Measurements from ENCODE around the gene ARHGEF38. TPM values are rescaled to one million over a fixed set of nuclear protein-coding genes. Genes with fewer than 3 reads are reported as not detected.

ARHGEF38 gene
- total RNA-seq, 2 experiments from 2014 or later: not detected

GRCh38 chr4:105509291-105509690, 43.1 kb upstream of the ARHGEF38 start:
- Histone ChIP-seq H3K27ac (ENCODE audit: low read depth in 1 of 2, low read length in 2 of 2) (no peak overlapping the region), H3K4me1 (ENCODE audit: insufficient read depth, low read length) (no peaks in the 10 kb centered on the region), H3K36me3 (ENCODE audit: insufficient read depth, low read length) (no peaks in the 10 kb centered on the region), H3K4me3 (ENCODE audit: low read length) (no peak overlapping the region), H3K9me3 (ENCODE audit: control insufficient read depth in 1 of 2, insufficient read depth in 1 of 2, low read length in 2 of 2) (no peaks in the 10 kb centered on the region), H3K27me3 (ENCODE audit: control insufficient read depth in 1 of 2, insufficient read depth in 2 of 2, low read length in 2 of 2) (peaks cover 3% of the 10 kb centered on the region in 2 experiments)
- Mint-ChIP-seq H3K27ac (no peak overlapping the region), H3K4me1 (ENCODE audit: low read depth) (no peaks in the 10 kb centered on the region), H3K4me3 (no peak overlapping the region), H3K36me3 (ENCODE audit: low read depth) (no peaks in the 10 kb centered on the region), H3K27me3 (peaks cover 11% of the 10 kb centered on the region), H3K9me3 (peaks cover 2% of the 10 kb centered on the region)
- DNase-seq (no peak), ATAC-seq (ENCODE audit: poor library complexity) (no peak)
- ChIA-PET CTCF (no interaction called here), POLR2A (no interaction called here)
- TF ChIP-seq, protein P1, sequence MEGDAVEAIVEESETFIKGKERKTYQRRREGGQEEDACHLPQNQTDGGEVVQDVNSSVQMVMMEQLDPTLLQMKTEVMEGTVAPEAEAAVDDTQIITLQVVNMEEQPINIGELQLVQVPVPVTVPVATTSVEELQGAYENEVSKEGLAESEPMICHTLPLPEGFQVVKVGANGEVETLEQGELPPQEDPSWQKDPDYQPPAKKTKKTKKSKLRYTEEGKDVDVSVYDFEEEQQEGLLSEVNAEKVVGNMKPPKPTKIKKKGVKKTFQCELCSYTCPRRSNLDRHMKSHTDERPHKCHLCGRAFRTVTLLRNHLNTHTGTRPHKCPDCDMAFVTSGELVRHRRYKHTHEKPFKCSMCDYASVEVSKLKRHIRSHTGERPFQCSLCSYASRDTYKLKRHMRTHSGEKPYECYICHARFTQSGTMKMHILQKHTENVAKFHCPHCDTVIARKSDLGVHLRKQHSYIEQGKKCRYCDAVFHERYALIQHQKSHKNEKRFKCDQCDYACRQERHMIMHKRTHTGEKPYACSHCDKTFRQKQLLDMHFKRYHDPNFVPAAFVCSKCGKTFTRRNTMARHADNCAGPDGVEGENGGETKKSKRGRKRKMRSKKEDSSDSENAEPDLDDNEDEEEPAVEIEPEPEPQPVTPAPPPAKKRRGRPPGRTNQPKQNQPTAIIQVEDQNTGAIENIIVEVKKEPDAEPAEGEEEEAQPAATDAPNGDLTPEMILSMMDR (IDR thresholded peaks at IDR 0.05): no peak
- intact Hi-C loops (cut with DNase I, micrococcal nuclease): no loop called here

GRCh38 chr4:105509714-105510113, 42.7 kb upstream of the ARHGEF38 start:
- Histone ChIP-seq H3K27ac (ENCODE audit: low read depth in 1 of 2, low read length in 2 of 2) (no peak overlapping the region), H3K4me1 (ENCODE audit: insufficient read depth, low read length) (no peaks in the 10 kb centered on the region), H3K36me3 (ENCODE audit: insufficient read depth, low read length) (no peaks in the 10 kb centered on the region), H3K27me3 (ENCODE audit: control insufficient read depth in 1 of 2, insufficient read depth in 2 of 2, low read length in 2 of 2) (peaks cover 3 to 8% of the 10 kb centered on the region in 2 experiments), H3K4me3 (ENCODE audit: low read length) (no peak overlapping the region), H3K9me3 (ENCODE audit: control insufficient read depth in 1 of 2, insufficient read depth in 1 of 2, low read length in 2 of 2) (no peaks in the 10 kb centered on the region)
- no peak overlapping the region for H3K4me3 Mint-ChIP-seq
- peaks cover 13% of the 10 kb centered on the region for H3K27me3 Mint-ChIP-seq
- H3K4me1 Mint-ChIP-seq (ENCODE audit: low read depth): no peaks in the 10 kb centered on the region
- intact Hi-C loops (cut with DNase I, micrococcal nuclease): no loop called here
- no peak overlapping the region for H3K27ac Mint-ChIP-seq
- ChIA-PET CTCF (no interaction called here), POLR2A (no interaction called here)
- no peaks in the 10 kb centered on the region for H3K36me3 Mint-ChIP-seq (ENCODE audit: low read depth)
- H3K9me3 Mint-ChIP-seq: peaks cover 2% of the 10 kb centered on the region
- ATAC-seq (ENCODE audit: poor library complexity) (no peak), DNase-seq (no peak)
- TF ChIP-seq, protein P1 (IDR thresholded peaks at IDR 0.05): no peak

DNA sequence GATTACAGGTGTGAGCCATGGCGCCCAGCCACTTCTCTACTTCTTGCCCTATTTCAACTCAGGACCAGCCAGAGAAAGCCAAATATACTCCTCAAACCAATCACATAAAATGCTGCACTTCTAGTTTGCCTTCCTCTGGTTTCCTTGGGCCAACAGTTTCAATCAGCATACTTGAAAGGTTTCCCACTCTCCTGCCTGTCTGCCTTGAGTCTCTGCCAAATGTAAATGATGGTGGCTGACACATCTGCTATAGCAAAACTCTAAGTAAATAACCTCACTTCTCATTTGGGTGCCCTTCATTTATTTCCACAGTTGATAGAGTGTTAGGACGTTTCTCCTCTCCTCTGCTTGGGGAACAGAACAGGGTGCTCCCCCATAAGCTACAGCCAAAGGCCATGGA, 42.2 kb upstream of the ARHGEF38 start:
- CTCF ChIA-PET: no interaction called here
- no peaks in the 10 kb centered on the region for H3K4me1 Mint-ChIP-seq (ENCODE audit: low read depth)
- Histone ChIP-seq H3K36me3 (ENCODE audit: insufficient read depth, low read length) (no peaks in the 10 kb centered on the region), H3K4me1 (ENCODE audit: insufficient read depth, low read length) (no peaks in the 10 kb centered on the region), H3K27ac (ENCODE audit: low read depth in 1 of 2, low read length in 2 of 2) (no peak overlapping the region), H3K4me3 (ENCODE audit: low read length) (no peak overlapping the region), H3K27me3 (ENCODE audit: control insufficient read depth in 1 of 2, insufficient read depth in 2 of 2, low read length in 2 of 2) (peaks cover 3 to 8% of the 10 kb centered on the region in 2 experiments), H3K9me3 (ENCODE audit: control insufficient read depth in 1 of 2, insufficient read depth in 1 of 2, low read length in 2 of 2) (no peaks in the 10 kb centered on the region)
- no peak for DNase-seq
- no peak overlapping the region for H3K4me3 Mint-ChIP-seq
- POLR2A ChIA-PET: no interaction called here
- no peak for ATAC-seq (ENCODE audit: poor library complexity)
- peaks cover 6% of the 10 kb centered on the region for H3K9me3 Mint-ChIP-seq
- peaks cover 16% of the 10 kb centered on the region for H3K27me3 Mint-ChIP-seq
- TF ChIP-seq, protein P1 (IDR thresholded peaks at IDR 0.05): no peak
- no peak overlapping the region for H3K27ac Mint-ChIP-seq
- H3K36me3 Mint-ChIP-seq (ENCODE audit: low read depth): no peaks in the 10 kb centered on the region
- intact Hi-C loops (cut with DNase I, micrococcal nuclease): no loop called here
